Right kidney (tissue), 1 donor: ENCODE results near the gene IQSEC3.
A peak's percentile ranks its signal among the peaks of the same experiment; 100 is the strongest.
"Not testable (repeated sequence)": the region's sequence is repeated elsewhere in the genome, so short reads cannot be mapped to it uniquely, and the experiment has no call there.

ENCODE experiments used
- DNase-seq: peaks from one replicate; pipeline ENCODE4 v3.0.0-alpha.2; 2016

The IQSEC3 gene

DNA sequence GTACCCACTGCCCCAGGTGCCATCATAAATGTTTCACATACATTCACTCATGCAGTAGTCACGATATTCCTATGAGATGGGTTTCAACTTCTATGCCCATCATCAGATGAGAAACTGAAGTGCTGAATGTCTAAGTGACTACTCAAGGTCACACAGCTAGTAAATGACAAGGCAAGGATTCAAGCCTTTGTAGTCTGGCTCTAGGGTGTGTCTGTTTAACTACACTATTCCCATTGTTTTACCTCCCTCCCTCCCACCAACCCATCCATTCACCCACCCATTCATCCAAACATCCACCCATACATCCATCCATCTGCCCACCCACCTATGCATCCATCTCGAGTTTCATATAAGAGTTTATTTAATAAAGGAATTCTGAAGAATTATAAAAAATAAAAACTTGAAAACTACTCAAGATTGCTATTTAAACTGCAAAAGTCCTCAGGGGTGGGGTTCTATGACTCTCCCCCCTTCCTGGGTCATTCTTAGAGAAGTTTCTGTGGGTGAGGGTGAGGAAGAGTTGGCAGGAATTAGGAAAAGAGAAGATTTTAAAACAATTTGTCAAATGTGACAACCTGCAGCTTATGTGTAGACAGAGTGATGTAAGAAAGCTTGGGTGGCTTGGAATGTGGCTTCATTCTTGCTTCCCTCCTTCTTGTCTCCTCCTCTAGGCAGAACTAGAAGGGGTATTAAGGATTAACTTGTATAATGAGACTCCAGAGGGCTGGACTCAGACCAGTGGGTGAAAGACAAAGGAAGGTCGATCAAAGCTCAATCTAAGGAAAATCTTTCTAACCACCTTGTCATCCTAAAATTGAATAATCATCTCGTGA, 13.4 kb upstream of the IQSEC3 start:
- not testable (repeated sequence) for DNase-seq

GRCh38 chr12:53735-54730, 12.5 kb upstream of the IQSEC3 start:
- DNase-seq: no peak

GRCh38 chr12:54750-55535, 11.6 kb upstream of the IQSEC3 start:
- DNase-seq: no peak

GRCh38 chr12:56683-57346, 9.8 kb upstream of the IQSEC3 start:
- DNase-seq: no peak

- DNase-seq: no peak
Measured at GRCh38 chr12:57539-57938, 9.0 kb upstream of the IQSEC3 start.

GRCh38 chr12:58832-59231, 7.7 kb upstream of the IQSEC3 start:
- no peak for DNase-seq

DNA sequence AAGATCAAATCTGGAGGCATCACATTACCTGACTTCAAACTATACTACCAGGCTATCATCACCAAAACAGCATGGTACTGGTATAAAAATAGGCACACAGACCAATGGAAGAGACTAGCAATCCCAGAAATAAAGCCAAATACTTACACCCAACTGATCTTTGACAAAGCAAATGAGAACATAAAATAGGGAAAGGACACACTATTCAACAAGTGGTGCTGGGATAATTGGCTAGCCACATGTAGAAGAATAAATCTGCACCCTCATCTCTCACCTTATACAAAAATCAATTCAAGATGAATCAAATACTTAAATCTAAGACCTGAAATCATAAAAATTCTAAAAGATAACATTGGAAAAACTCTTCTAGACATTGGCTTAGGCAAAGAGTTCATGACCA, 4.7 kb upstream of the IQSEC3 start:
- DNase-seq: not testable (repeated sequence)

DNA sequence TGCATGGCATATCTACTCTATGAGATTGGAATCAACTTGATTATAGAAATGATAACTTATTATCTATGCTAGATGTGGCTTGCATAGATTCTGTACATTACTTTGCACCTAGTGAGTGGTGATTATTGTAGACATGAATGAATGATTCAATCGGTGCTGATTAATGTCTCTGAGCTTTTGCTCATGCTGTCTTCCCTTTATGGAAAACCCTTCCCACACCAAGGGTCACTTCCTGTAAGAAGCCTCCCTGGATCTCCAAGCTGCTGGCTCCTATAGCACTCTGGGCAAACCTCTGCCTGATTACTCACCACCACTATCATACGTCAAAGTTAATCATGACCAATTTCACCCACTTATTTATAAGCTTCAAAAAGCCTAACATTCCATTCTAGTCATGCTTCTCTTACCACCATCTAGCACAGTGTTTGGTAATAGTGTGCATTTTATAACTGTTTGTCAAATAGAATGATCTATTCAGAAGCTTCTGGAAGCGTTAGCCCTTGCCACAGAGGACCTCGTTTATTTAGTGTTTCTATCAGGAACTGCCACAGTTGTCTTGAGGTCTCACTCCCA, 990 bp upstream of the IQSEC3 start:
- DNase-seq: not testable (repeated sequence)

GRCh38 chr12:66782-67504, 376 bp downstream of the IQSEC3 start:
- peak; percentile 84 for DNase-seq

GRCh38 chr12:69677-70076, 3.1 kb downstream of the IQSEC3 start:
- not testable (repeated sequence) for DNase-seq

DNA sequence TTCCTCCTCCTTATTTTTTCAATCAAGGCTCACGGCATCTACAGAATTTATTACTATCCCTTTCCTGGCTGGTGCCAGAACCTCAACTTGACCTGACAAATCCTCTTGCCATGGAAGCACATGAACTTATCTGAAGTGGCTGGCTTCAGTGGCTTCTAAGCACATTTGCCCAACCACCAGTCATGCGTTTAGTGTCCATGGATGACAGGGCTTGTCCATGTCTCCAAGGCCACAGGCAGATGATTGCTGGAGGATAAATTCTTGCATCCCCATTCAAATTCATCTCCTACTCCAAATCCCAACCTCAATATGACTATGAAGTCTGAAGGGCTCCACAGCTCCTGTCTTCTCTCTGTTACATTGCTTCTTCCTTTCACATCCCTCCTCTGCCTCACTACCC, 4.0 kb downstream of the IQSEC3 start:
- DNase-seq: not testable (repeated sequence)

DNA sequence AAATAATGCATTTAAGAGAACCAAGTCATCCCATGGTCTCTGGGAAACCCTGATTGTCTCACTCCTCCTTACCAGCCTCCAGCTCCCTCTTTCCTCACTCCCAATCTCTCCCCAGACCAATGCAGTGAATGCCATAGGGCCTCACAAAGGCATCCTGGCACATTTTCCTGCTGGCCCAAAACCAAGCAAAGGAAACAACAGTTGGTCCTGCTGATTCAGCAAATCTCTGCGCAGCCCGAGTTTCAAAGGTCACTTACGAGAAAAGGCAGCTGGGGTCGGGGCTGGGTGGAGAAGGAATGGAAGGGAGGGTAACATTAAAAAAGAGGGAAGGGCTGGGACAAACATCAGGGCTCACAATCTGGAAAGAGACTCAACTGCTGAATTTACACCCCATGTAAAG, 5.5 kb downstream of the IQSEC3 start:
- not testable (repeated sequence) for DNase-seq

GRCh38 chr12:74420-75190, 8.0 kb downstream of the IQSEC3 start:
- not testable (repeated sequence) for DNase-seq

- not testable (repeated sequence) for DNase-seq
Measured at GRCh38 chr12:75541-75940, 9.0 kb downstream of the IQSEC3 start.

GRCh38 chr12:76102-76501, 9.5 kb downstream of the IQSEC3 start:
- DNase-seq: not testable (repeated sequence)

GRCh38 chr12:76551-76950, 10.0 kb downstream of the IQSEC3 start:
- not testable (repeated sequence) for DNase-seq

DNA sequence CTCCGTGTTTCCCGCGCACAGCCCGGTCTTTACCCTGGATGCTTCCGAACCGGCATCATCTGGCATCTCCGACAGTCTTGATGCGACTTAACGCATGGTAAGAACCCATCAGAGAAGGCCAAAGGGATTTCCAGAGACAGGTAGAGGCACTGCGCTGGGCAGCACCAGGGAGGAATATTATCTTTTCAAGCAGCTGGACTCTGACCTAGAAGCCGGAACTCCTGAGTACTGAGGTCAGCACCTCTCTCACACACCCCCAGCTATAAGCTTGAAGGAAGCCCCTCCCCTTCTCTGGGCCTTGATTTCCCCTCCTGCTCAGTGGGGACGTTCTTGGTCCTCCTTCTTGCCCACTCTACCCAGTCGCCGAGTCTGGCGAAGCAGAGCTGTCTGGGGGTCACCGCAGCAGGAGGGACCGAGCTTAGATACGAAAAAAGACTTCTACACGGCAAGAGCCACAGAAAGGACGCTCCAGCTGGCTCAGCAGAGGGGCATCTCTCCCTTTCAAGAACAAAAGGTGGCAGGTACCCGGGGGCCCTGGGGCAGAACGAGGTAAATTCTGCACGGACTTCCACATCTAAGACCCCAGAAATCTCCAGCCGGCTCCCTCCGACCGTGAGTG, 10.6 kb downstream of the IQSEC3 start:
- DNase-seq: not testable (repeated sequence)

GRCh38 chr12:77769-78383, 11.3 kb downstream of the IQSEC3 start:
- not testable (repeated sequence) for DNase-seq

GRCh38 chr12:78981-79380, 12.4 kb downstream of the IQSEC3 start:
- no peak for DNase-seq
